ENCODE measurements around the gene RFX5. TPM values are rescaled to one million over a fixed set of nuclear protein-coding genes. Genes with fewer than 3 reads are reported as not detected.
"Not testable (repeated sequence)": the region's sequence is repeated elsewhere in the genome, so short reads cannot be mapped to it uniquely, and the experiment has no call there.

RFX5 gene
- total and polyA plus RNA-seq, 3 experiments from 2014 or later = 38.0 to 77.4 (median 77.2) TPM

DNA sequence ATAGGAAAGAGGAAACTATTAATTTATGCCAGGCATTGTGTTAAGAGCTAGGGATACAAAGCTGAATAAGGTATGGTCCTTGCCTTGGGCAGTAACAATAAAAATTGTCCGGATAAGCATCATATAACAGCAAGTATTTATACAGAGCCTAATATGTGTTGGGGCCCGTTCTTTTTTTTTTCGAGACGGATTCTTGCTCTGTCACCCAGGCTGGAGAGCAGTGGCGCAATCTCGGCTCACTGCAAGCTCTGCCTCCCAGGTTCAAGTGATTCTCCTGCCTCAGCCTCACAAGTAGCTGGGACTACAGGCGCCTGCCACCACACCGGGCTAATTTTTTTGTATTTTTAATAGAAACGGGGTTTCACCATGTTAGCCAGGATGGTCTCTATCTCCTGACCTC, 3.3 kb upstream of the RFX5 start:
- H3K27ac Mint-ChIP-seq; H3K27me3 ChIP-seq (ENCODE audit: insufficient read depth, low read length, poor library complexity, severe bottlenecking); H3K9me3 ChIP-seq (ENCODE audit: low read length); DNase-seq; H3K4me3 ChIP-seq (ENCODE audit: low read length); H3K4me3 Mint-ChIP-seq; H3K9me3 Mint-ChIP-seq; H3K27ac ChIP-seq (ENCODE audit: low read depth, low read length); H3K36me3 ChIP-seq (ENCODE audit: insufficient read depth, low read length); H3K27me3 Mint-ChIP-seq: not testable (repeated sequence)
- ChIA-PET POLR2A (interaction anchor here (0.5 kb wide), 1 partner anchor 262 kb away, joined by 3 read pairs; no protein-coding TSS in a partner anchor), CTCF (interaction anchor here (1.7 to 2.3 kb wide), 2 partner anchors 9 to 12 kb away, joined by 7 to 13 read pairs; no protein-coding TSS in a partner anchor)
- peaks cover 24 to 28% (median 26%) of the 10 kb centered on the region in 3 donors for H3K4me1 Mint-ChIP-seq
- peaks cover 0 to 17% (median 3%) of the 10 kb centered on the region in 3 donors for H3K36me3 Mint-ChIP-seq
- peaks cover 17% of the 10 kb centered on the region for H3K4me1 ChIP-seq (ENCODE audit: insufficient read depth, low read length)

DNA sequence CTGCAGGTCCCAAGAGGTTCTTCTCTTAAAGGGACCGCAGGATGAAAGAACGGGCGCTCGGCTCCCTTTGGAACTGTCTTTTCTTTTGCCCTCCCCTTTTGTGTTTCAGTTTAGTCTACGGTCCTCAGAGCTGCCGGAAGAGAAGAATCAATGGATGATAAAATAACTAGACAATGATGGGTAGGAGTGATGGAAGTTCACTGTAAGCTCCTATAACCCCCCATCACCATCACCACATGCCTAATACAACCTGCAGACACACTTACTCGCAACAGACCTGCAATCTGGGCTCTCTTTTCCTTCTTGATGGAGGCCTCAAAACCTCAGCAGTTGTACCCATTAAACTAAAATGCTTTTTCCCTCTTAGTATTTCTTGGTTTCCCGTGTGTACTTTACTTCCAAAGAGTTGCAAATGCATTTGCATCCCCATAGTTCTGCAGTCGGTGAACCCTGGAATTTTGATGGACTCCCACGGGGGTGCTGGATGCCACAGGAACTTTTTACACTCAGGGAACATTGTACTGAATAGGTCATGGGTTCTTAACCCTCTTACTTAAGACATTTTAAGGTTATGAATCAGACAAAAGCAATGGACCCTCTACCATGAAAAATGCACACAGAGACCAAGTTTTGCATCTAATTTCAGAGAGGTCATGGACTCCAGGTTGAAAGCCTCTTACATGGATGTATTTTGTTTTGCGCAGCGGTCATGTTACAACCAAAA, 633 bp upstream of the RFX5 start:
- H3K4me3 Mint-ChIP-seq = peak overlapping the region; percentile 85 to 95 (median 93)
- Histone ChIP-seq H3K27me3 (ENCODE audit: insufficient read depth, low read length, poor library complexity, severe bottlenecking) (no peaks in the 10 kb centered on the region), H3K4me3 (ENCODE audit: low read length) (peak overlapping the region; percentile 97), H3K9me3 (ENCODE audit: low read length) (no peaks in the 10 kb centered on the region), H3K36me3 (ENCODE audit: insufficient read depth, low read length) (peaks cover 14% of the 10 kb centered on the region), H3K27ac (ENCODE audit: low read depth, low read length) (peak overlapping the region; percentile 98), H3K4me1 (ENCODE audit: insufficient read depth, low read length) (peaks cover 23% of the 10 kb centered on the region)
- DNase-seq = no peak
- CTCF ChIA-PET = no interaction called here
- peaks cover 28 to 43% (median 38%) of the 10 kb centered on the region in 3 donors for H3K4me1 Mint-ChIP-seq
- H3K27me3 Mint-ChIP-seq = peaks cover 0 to 2% of the 10 kb centered on the region in 2 donors
- POLR2A ChIA-PET = interaction anchor here (1.0 to 1.6 kb wide), 3 partner anchors 9 to 52 kb away, joined by 3 to 10 read pairs (median 3); partner anchors contain the start of genes PI4KB and PSMB4
- H3K36me3 Mint-ChIP-seq = peaks cover 0 to 41% (median 5%) of the 10 kb centered on the region in 3 donors
- peak overlapping the region; percentile 95 to 100 (median 98) for H3K27ac Mint-ChIP-seq
- H3K9me3 Mint-ChIP-seq = peaks cover 0 to 3% (median 0%) of the 10 kb centered on the region in 5 donors

DNA sequence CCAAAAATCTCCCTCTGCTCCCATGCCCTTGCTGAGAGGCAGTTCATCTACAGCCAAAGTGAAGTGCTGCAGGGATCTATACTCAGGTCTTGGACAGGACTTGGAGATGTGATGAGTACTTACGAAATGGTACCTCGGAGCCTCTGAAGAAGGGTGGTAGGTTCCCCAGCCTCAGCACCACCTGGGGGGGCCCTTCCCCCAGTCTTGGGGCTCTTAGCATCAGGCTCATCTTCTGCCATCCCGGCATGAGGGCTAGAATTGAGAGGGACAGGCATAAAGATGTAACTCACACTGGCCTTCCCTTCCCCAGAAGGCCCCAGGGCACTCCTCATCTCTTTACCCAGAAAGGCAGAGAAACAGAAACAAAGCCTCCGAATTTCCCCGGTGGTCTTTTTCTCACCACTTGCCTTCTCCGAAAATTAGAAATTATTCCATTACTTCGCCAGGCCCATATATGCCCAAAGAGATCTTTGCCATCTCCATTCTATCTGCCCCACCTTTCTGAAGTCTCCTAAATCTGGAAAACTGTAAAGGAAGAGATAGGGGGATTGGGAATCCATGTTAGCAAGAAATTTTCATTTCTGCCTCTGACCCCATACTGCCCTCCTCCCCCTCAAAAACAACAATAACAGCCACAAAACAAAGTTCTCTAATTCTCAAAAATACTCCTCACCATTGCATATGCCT, 827 bp downstream of the RFX5 start:
- Histone ChIP-seq H3K4me3 (ENCODE audit: low read length) (peak overlapping the region; percentile 97), H3K9me3 (ENCODE audit: low read length) (no peaks in the 10 kb centered on the region), H3K27me3 (ENCODE audit: insufficient read depth, low read length, poor library complexity, severe bottlenecking) (no peaks in the 10 kb centered on the region), H3K27ac (ENCODE audit: low read depth, low read length) (peak overlapping the region; percentile 98), H3K4me1 (ENCODE audit: insufficient read depth, low read length) (peaks cover 23% of the 10 kb centered on the region), H3K36me3 (ENCODE audit: insufficient read depth, low read length) (peaks cover 24% of the 10 kb centered on the region)
- CTCF ChIA-PET = no interaction called here
- Mint-ChIP-seq H3K4me3 (peak overlapping the region; percentile 85 to 95 (median 93)), H3K27ac (peak overlapping the region; percentile 95 to 100 (median 98)), H3K4me1 (peaks cover 28 to 43% (median 38%) of the 10 kb centered on the region in 3 donors), H3K36me3 (peaks cover 0 to 54% (median 5%) of the 10 kb centered on the region in 3 donors), H3K27me3 (no peaks in the 10 kb centered on the region), H3K9me3 (no peaks in the 10 kb centered on the region)
- no peak for DNase-seq
- POLR2A ChIA-PET = interaction anchor here (0.5 to 1.7 kb wide), 4 partner anchors 19 to 271 kb away, joined by 3 to 13 read pairs (median 8); partner anchors contain the start of genes PI4KB and ZNF687

DNA sequence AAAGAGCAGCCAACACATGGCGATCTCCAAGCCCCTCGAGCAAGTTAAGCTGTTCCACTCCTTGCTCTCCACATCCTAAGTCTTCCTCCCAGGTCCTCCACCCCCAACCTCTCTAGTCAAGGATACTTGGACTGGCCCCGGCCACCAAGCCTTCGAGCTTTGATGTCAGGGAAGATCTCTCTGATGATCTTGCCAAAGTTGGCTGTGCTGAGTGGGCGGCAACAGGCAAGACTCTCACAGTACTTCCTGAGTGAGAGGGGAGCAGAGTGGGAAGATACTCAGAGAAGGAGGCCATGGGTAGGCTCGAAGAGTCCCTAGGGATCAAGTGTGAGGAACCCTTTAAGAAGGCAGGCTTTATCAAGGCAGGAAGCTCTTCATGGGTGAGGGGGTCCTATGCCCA, 2.8 kb downstream of the RFX5 start:
- Mint-ChIP-seq H3K36me3 (peaks cover 0 to 55% (median 5%) of the 10 kb centered on the region in 3 donors), H3K4me1 (peaks cover 33 to 52% (median 50%) of the 10 kb centered on the region in 3 donors), H3K27me3 (no peaks in the 10 kb centered on the region), H3K9me3 (no peaks in the 10 kb centered on the region), H3K4me3 (peak overlapping the region in 2 of 7 donors; percentile 58 to 65), H3K27ac (peak overlapping the region in 7 of 8 donors; percentile 5 to 77 (median 32))
- DNase-seq = no peak
- Histone ChIP-seq H3K27me3 (ENCODE audit: insufficient read depth, low read length, poor library complexity, severe bottlenecking) (no peaks in the 10 kb centered on the region), H3K9me3 (ENCODE audit: low read length) (no peaks in the 10 kb centered on the region), H3K36me3 (ENCODE audit: insufficient read depth, low read length) (peaks cover 24% of the 10 kb centered on the region), H3K27ac (ENCODE audit: low read depth, low read length) (no peak overlapping the region), H3K4me3 (ENCODE audit: low read length) (no peak overlapping the region), H3K4me1 (ENCODE audit: insufficient read depth, low read length) (peaks cover 27% of the 10 kb centered on the region)
- POLR2A ChIA-PET = no interaction called here
- CTCF ChIA-PET = interaction anchor here (1.1 to 1.5 kb wide), 2 partner anchors 44 to 55 kb away, joined by 3 to 4 read pairs; partner anchors contain the start of gene PSMB4

DNA sequence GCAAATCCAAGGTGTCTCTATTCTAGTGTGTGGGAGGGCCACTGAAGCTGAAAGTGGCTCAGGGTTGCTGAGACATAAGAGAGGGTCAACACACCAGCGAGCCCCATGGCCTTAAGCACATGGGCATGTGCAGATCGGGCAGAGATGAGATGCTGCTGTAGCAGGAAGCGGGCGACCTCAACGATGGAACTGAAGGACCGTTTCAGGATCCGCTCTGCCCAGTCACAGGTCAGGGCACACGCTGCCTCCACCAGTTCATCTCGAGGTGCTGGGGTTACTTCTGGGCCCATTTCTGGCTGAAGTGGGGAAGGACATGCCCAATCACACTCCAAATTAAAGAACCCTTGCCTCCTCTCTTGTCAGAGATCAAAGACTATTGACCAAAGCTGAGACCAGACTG, 3.5 kb downstream of the RFX5 start:
- peaks cover 24% of the 10 kb centered on the region for H3K36me3 ChIP-seq (ENCODE audit: insufficient read depth, low read length)
- Mint-ChIP-seq H3K27me3 (no peaks in the 10 kb centered on the region), H3K27ac (peak overlapping the region in 7 of 8 donors; percentile 8 to 77 (median 67)), H3K9me3 (no peaks in the 10 kb centered on the region), H3K4me3 (no peak overlapping the region), H3K4me1 (peaks cover 35 to 52% (median 50%) of the 10 kb centered on the region in 3 donors), H3K36me3 (peaks cover 0 to 55% (median 5%) of the 10 kb centered on the region in 3 donors)
- H3K4me1 ChIP-seq (ENCODE audit: insufficient read depth, low read length) = peaks cover 27% of the 10 kb centered on the region
- no peak overlapping the region for H3K27ac ChIP-seq (ENCODE audit: low read depth, low read length)
- H3K4me3 ChIP-seq (ENCODE audit: low read length) = no peak overlapping the region
- ChIA-PET POLR2A (no interaction called here), CTCF (interaction anchor here (1.1 to 1.6 kb wide), 3 partner anchors 16 to 43 kb away, joined by 4 to 7 read pairs (median 4); partner anchors contain the start of gene PI4KB)
- DNase-seq = no peak
- no peaks in the 10 kb centered on the region for H3K9me3 ChIP-seq (ENCODE audit: low read length)
- H3K27me3 ChIP-seq (ENCODE audit: insufficient read depth, low read length, poor library complexity, severe bottlenecking) = no peaks in the 10 kb centered on the region

DNA sequence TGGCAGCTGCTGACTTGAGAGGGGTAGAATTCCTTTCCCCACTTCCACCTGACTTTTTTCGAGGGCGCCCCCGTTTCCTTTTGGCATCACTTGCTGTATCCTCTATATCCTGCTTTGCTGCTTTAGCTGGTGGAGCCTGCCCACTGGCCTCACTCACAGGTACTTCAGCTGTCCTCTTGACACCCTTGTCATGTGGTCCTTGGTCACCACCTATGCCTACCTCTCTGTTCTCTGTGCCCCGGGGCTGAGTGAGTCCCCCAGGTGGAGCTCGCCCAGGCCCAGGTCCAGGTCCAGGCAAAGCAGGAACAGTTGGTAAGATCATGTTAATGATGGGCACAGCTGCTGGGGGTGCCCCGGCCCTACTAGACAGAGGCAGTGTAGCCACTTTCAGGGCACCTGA, 4.5 kb downstream of the RFX5 start:
- no peak for DNase-seq
- Mint-ChIP-seq H3K27ac (peak overlapping the region in 6 of 8 donors; percentile 8 to 88 (median 62)), H3K36me3 (peaks cover 0 to 55% (median 5%) of the 10 kb centered on the region in 3 donors), H3K27me3 (no peaks in the 10 kb centered on the region), H3K4me1 (peaks cover 31 to 46% (median 45%) of the 10 kb centered on the region in 3 donors), H3K4me3 (no peak overlapping the region), H3K9me3 (no peaks in the 10 kb centered on the region)
- no peaks in the 10 kb centered on the region for H3K27me3 ChIP-seq (ENCODE audit: insufficient read depth, low read length, poor library complexity, severe bottlenecking)
- CTCF ChIA-PET = interaction anchor here (1.5 to 4.0 kb wide), 3 partner anchors 15 to 90 kb away, joined by 4 to 13 read pairs (median 7); partner anchors contain the start of gene PI4KB
- POLR2A ChIA-PET = no interaction called here
- peaks cover 24% of the 10 kb centered on the region for H3K4me1 ChIP-seq (ENCODE audit: insufficient read depth, low read length)
- H3K4me3 ChIP-seq (ENCODE audit: low read length) = no peak overlapping the region
- no peak overlapping the region for H3K27ac ChIP-seq (ENCODE audit: low read depth, low read length)
- H3K9me3 ChIP-seq (ENCODE audit: low read length) = no peaks in the 10 kb centered on the region
- H3K36me3 ChIP-seq (ENCODE audit: insufficient read depth, low read length) = peaks cover 24% of the 10 kb centered on the region

DNA sequence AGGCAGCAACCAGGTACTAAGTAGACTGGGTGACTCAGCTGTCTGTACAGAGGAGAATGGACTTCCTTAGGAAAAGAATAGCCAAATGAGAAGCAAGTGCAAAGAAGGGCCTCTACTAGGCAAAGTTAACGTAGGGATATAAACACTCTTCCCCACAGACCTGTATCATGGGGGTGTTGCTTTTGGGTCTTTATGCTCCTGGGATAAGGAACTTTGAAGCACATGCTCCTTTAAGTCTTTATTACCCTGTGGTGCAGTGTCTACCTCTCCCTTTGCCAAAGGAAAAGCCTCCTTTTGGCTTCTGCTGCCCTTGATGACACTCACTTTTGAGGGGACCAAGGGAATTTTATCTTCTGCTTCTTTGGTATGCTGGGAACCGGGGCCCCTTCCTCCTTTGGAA, 5.0 kb downstream of the RFX5 start:
- Mint-ChIP-seq H3K27ac (peak overlapping the region in 6 of 8 donors; percentile 6 to 88 (median 68)), H3K9me3 (no peaks in the 10 kb centered on the region), H3K4me3 (no peak overlapping the region), H3K4me1 (peaks cover 25 to 40% (median 40%) of the 10 kb centered on the region in 3 donors), H3K27me3 (no peaks in the 10 kb centered on the region), H3K36me3 (peaks cover 0 to 51% (median 5%) of the 10 kb centered on the region in 3 donors)
- Histone ChIP-seq H3K27ac (ENCODE audit: low read depth, low read length) (no peak overlapping the region), H3K36me3 (ENCODE audit: insufficient read depth, low read length) (peaks cover 24% of the 10 kb centered on the region), H3K9me3 (ENCODE audit: low read length) (no peaks in the 10 kb centered on the region), H3K27me3 (ENCODE audit: insufficient read depth, low read length, poor library complexity, severe bottlenecking) (no peaks in the 10 kb centered on the region), H3K4me1 (ENCODE audit: insufficient read depth, low read length) (peaks cover 22% of the 10 kb centered on the region), H3K4me3 (ENCODE audit: low read length) (no peak overlapping the region)
- DNase-seq = no peak
- ChIA-PET POLR2A (no interaction called here), CTCF (interaction anchor here (1.5 to 4.0 kb wide), 5 partner anchors 30 to 90 kb away, joined by 7 to 14 read pairs (median 11); no protein-coding TSS in a partner anchor)

Measured in CD8-positive, alpha-beta memory T cell (primary cell).